Measurements from ENCODE around the gene DYNC1LI1. TPM values are rescaled to one million over a fixed set of nuclear protein-coding genes. Genes with fewer than 3 reads are reported as not detected.

DYNC1LI1 gene
- total RNA-seq, 4 donors from 2014 or later: 21.3 to 30.0 (median 26.3) TPM

DNA sequence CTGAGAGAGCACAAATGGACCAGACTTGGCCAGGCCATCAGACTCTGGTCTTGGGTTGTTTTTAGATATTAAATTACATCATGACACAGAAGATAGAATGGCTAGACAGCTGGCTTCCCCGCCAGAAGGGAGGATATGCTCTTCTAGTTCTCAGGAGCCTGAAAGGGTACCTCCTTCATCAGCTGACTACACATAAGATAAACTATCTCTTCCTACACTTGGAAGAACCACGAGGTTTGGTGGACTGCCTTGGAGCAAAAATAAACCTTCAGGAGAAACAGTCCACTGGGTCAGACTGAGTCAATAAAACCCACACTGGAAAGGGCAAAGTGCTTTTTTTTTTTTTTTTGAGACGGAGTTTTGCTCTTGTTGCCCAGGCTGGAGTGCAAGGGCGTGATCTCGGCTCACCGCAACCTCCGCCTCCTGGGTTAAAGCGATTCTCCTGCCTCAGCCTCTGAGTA, 26.3 kb upstream of the DYNC1LI1 start:
- ATAC-seq (ENCODE audit: low FRiP score): no peak
- DNase-seq (ENCODE audit: low spot score): no peak

DNA sequence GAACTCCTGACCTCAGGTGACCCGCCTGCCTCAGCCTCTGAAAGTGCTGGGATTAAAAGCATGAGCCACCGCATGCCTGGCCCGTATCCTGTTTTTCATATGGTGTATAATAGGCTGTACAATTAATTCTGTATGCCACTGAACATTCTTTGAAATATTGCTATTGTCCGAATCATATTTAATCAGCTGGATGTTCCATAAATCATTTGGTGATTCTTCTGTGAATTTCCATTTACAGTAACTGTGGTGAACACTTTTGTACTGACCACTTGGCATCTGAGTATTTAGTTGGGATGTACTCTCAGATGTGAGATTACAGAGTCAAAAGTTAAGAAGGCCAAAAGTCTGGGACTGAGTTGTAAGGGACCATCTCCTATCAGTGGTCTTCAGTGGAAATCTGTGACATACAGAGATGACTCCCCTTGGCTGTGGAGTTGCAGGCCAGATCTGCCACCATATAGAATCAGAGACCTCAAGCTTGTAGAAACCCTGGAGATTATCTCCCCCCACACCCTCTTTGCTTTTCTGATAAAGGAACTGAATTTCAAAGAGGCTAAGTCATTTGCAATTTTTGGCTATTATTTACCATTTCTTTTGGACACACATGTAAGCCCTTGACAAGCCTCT, 25.7 kb upstream of the DYNC1LI1 start:
- no peak for DNase-seq (ENCODE audit: low spot score)
- no peak for ATAC-seq (ENCODE audit: low FRiP score)
- TF ChIP-seq, protein P1, sequence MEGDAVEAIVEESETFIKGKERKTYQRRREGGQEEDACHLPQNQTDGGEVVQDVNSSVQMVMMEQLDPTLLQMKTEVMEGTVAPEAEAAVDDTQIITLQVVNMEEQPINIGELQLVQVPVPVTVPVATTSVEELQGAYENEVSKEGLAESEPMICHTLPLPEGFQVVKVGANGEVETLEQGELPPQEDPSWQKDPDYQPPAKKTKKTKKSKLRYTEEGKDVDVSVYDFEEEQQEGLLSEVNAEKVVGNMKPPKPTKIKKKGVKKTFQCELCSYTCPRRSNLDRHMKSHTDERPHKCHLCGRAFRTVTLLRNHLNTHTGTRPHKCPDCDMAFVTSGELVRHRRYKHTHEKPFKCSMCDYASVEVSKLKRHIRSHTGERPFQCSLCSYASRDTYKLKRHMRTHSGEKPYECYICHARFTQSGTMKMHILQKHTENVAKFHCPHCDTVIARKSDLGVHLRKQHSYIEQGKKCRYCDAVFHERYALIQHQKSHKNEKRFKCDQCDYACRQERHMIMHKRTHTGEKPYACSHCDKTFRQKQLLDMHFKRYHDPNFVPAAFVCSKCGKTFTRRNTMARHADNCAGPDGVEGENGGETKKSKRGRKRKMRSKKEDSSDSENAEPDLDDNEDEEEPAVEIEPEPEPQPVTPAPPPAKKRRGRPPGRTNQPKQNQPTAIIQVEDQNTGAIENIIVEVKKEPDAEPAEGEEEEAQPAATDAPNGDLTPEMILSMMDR (IDR thresholded peaks at IDR 0.05): no peak

More for the DNA sequence above, 26.3 kb upstream of the DYNC1LI1 start:
- TF ChIP-seq, protein P1 (IDR thresholded peaks at IDR 0.05): no peak

DNA sequence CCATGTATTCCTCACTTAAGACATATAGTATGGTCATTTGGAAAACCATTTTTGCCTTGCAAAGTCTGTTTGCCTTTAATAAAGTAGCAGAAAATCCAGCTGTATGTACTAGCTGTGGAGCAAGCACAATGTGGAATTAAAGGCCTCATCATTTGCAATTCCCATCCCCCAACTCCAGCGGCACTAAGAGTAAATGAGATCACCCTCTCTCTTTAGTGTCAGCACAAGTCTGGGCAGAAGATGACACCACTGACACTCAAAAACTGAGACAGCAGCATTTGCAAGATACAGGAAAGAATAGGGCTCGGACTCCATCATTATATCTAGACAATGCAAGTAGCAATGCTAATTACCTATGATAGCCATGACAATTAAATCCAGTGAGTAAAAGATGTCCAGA, 24.7 kb upstream of the DYNC1LI1 start:
- ATAC-seq (ENCODE audit: low FRiP score): no peak
- DNase-seq (ENCODE audit: low spot score): no peak
- TF ChIP-seq, protein P1 (IDR thresholded peaks at IDR 0.05): no peak

DNA sequence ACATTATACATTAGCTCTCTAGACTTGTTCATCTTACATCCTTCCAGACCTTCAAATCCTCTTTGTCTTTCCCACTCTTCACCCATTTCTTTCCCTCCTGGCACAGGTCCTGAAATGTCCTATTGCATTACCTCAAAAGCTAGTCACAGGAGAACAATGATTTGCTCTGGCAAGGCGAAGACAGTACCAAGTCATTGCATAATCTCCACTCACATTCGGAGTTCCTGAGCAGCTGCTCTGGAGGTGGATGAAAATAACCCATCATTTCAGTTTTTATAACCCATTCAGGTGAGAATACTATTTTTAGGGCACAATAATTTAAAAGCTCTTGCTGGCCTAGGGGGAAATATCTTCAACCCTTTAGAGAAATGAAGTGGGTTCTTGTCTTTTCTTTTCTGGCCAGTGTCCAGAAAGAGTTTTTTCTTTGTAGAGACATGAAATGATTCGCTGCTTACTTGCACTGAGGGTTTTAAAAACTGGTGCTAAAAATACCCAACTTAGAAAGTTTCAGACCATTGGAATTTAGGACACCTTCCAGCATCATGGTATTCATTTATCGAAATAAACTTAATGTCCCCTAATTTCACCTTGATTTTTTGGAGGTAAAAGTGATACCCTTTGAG, 23.4 kb upstream of the DYNC1LI1 start:
- TF ChIP-seq, protein P1 (IDR thresholded peaks at IDR 0.05): no peak
- ATAC-seq (ENCODE audit: low FRiP score) (no peak), DNase-seq (ENCODE audit: low spot score) (no peak)

DNA sequence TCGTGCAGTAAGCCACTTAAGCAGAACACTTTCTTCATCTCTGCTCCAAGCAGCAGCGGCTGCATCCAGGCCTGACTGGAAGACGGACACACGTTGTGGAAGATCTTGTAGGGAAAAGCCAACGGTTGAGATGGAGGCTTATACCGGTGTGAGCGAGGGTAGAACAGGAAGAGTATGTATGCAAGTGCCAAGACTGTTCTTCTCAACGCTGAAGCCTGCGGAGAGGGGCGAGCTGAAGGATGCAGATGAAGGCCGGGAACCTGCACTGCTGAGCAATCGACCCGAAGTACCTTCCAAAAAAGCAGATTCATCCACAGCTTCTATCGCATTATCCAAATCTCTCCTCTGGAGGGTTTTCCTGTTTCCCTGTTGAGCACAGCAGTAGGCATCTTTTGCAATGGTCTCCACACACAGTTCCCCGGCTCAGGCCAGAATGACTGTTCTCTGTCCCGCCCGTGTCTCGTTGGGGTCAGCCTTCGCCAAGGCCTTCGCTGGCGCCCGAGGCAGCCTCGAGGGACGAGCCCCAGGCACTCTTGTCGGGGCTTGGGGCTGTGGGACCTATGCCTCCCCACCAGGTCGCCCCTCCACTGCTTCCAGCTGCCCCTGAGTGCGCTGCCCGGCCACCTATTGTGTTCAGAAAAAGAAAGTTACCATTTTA, 22.2 kb upstream of the DYNC1LI1 start:
- DNase-seq (ENCODE audit: low spot score) (no peak), ATAC-seq (ENCODE audit: low FRiP score) (no peak)
- TF ChIP-seq, protein P1 (IDR thresholded peaks at IDR 0.05): no peak

DNA sequence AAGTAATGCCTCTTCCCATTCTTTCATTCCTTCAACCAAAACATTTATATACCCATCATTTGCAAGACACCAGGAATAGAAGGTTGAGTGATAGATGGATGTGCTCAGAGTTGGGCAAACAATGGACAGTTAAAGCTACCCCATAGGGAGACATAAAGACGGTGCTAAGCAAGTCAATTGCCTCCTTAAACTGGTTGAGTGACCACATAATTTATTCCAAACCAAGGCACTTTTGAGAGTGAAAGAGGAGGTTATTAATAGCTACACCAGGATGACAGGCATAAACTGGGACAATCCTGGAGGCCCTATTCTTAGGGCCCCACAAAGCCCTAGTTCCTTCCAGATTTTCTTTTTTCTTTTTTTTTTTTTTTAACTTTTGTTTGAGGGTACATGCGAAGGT, 21.4 kb upstream of the DYNC1LI1 start:
- no peak for DNase-seq (ENCODE audit: low spot score)

More for the DNA sequence above, 21.4 kb upstream of the DYNC1LI1 start:
- no peak for ATAC-seq (ENCODE audit: low FRiP score)
- TF ChIP-seq, protein P1 (IDR thresholded peaks at IDR 0.05): no peak

Data from omental fat pad (tissue), 4 donors.